ENCODE results near the gene KLHL29. TPM values are rescaled to one million over a fixed set of nuclear protein-coding genes. Genes with fewer than 3 reads are reported as not detected.

The KLHL29 gene
- total RNA-seq, 1 experiment from 2014 or later = 7.7 TPM

GRCh38 chr2:23590241-23590869 lies 205.4 kb downstream of the KLHL29 start:
- no peaks in the 10 kb centered on the region for H3K27me3 ChIP-seq (ENCODE audit: control insufficient read depth, insufficient read depth, low read length)
- H3K9me3 ChIP-seq (ENCODE audit: control insufficient read depth, insufficient read depth, low read depth, low read length) = no peaks in the 10 kb centered on the region
- in situ Hi-C loops (cut with HindIII; ENCODE audit: low pct_unique_long_range_greater_than_20kb, low sequenced_read_pairs) (no loop called here), intact Hi-C loops (cut with micrococcal nuclease; ENCODE audit: unreplicated experiment) (no loop called here)
- ChIA-PET CTCF (no interaction called here), POLR2A (no interaction called here)
- DNase-seq (ENCODE audit: low read depth, low spot score) (no peak), ATAC-seq (no peak)
- H3K4me3 ChIP-seq (ENCODE audit: low read depth in 2 of 2, low read length in 2 of 2) = no peak overlapping the region
- TF ChIP-seq SIN3A (IDR thresholded peaks at IDR 0.05; ENCODE audit: borderline replicate concordance, insufficient read depth, low read depth, low read length) (no peak), POLR2AphosphoS5 (IDR thresholded peaks at IDR 0.05; ENCODE audit: low read depth, low read length) (no peak), TCF7L2 (IDR thresholded peaks at IDR 0.05; ENCODE audit: low read depth, low read length) (no peak), REST (IDR thresholded peaks at IDR 0.05; ENCODE audit: insufficient read depth in 1 of 2, low read depth in 2 of 2, low read length in 1 of 2) (no peak), CTCF (IDR thresholded peaks at IDR 0.05) (no peak)
- BruUV-seq (replicated peaks) = no TSS peak
- H3K36me3 ChIP-seq (ENCODE audit: control insufficient read depth, insufficient read depth, low read length) = no peaks in the 10 kb centered on the region
- H3K4me1 ChIP-seq (ENCODE audit: control insufficient read depth, insufficient read depth, low read length) = no peaks in the 10 kb centered on the region
- H3K27ac ChIP-seq (ENCODE audit: low read length) = no peak overlapping the region

- no peak for TF ChIP-seq CTCF (IDR thresholded peaks at IDR 0.05)
- TF ChIP-seq POLR2AphosphoS5 (IDR thresholded peaks at IDR 0.05; ENCODE audit: low read depth, low read length) = no peak
- no peak for TF ChIP-seq REST (IDR thresholded peaks at IDR 0.05; ENCODE audit: insufficient read depth in 1 of 2, low read depth in 2 of 2, low read length in 1 of 2)
- no peak for TF ChIP-seq TCF7L2 (IDR thresholded peaks at IDR 0.05; ENCODE audit: low read depth, low read length)
- TF ChIP-seq SIN3A (IDR thresholded peaks at IDR 0.05; ENCODE audit: borderline replicate concordance, insufficient read depth, low read depth, low read length) = no peak
- in situ Hi-C loops (cut with HindIII; ENCODE audit: low pct_unique_long_range_greater_than_20kb, low sequenced_read_pairs) = no loop called here
- Histone ChIP-seq H3K9me3 (ENCODE audit: control insufficient read depth, insufficient read depth, low read depth, low read length) (no peaks in the 10 kb centered on the region), H3K27me3 (ENCODE audit: control insufficient read depth, insufficient read depth, low read length) (no peaks in the 10 kb centered on the region), H3K4me1 (ENCODE audit: control insufficient read depth, insufficient read depth, low read length) (no peaks in the 10 kb centered on the region), H3K36me3 (ENCODE audit: control insufficient read depth, insufficient read depth, low read length) (no peaks in the 10 kb centered on the region), H3K4me3 (ENCODE audit: low read depth in 2 of 2, low read length in 2 of 2) (no peak overlapping the region), H3K27ac (ENCODE audit: low read length) (no peak overlapping the region)
- intact Hi-C loops (cut with micrococcal nuclease; ENCODE audit: unreplicated experiment) = no loop called here
- no peak for ATAC-seq
- ChIA-PET POLR2A (no interaction called here), CTCF (no interaction called here)
- no peak for DNase-seq (ENCODE audit: low read depth, low spot score)
- BruUV-seq (replicated peaks) = no TSS peak
Observed at GRCh38 chr2:23591111-23591510, 206.1 kb downstream of the KLHL29 start.

All from Panc1 (cell line).